Measurements from ENCODE around the gene PGR.

PGR gene

DNA sequence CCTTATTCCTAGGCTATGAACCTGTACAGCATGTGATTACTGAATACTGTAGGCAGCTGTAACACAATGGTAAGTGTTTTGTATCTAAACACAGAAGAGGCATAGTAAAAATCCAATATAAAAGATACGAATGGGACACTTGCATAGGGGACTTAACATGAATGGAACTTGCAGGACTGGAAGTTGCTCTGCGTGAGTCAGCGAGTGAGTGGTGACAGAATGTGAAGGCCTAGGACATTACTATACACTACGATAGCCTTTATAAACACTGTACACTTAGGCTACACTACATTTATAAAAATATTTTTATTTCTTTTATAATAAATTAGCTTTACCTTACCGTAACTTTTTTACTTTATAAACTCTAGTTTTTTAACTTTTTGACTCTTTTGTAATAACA, 81.1 kb downstream of the PGR start:
- no peaks in the 10 kb centered on the region for H3K36me3 ChIP-seq
- no peaks in the 10 kb centered on the region for H3K4me1 ChIP-seq
- no peaks in the 10 kb centered on the region for H3K9me3 ChIP-seq (replicated peaks in 1 of 11)
- no peak overlapping the region for H3K4me2 ChIP-seq
- H4K20me1 ChIP-seq: no peaks in the 10 kb centered on the region
- no peak for TF ChIP-seq Cebpa-rat (IDR thresholded peaks at IDR 0.05)
- no peak overlapping the region for H3K9ac ChIP-seq
- no peak overlapping the region for H3K27ac ChIP-seq
- no peaks in the 10 kb centered on the region for H3K27me3 ChIP-seq
- no peak overlapping the region for H3K4me3 ChIP-seq

DNA sequence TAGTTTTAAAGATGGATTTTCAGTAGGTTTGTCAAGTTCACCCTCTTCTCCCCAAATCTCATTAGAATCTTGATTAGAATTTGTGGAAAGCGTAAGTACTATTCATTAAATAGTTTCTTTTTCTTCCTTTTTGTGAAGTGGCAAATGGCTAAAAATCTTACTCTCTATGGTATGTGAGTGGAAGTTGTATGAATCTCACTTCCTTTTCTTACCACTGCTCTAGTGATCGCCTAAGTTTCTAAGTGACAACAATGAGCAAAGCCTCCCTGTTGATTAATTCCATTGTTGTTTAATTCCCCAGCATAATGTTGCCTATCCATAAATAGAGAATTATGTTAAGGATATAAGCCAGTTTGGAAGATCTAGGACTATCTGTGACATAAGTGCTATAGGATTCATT, 82.7 kb downstream of the PGR start:
- Histone ChIP-seq H3K27ac (no peak overlapping the region), H3K4me2 (no peak overlapping the region), H3K27me3 (no peaks in the 10 kb centered on the region), H4K20me1 (no peaks in the 10 kb centered on the region), H3K9ac (no peak overlapping the region), H3K9me3 (replicated peaks in 1 of 11) (no peaks in the 10 kb centered on the region), H3K4me1 (no peaks in the 10 kb centered on the region), H3K4me3 (no peak overlapping the region), H3K36me3 (no peaks in the 10 kb centered on the region)
- TF ChIP-seq Cebpa-rat (IDR thresholded peaks at IDR 0.05): no peak

DNA sequence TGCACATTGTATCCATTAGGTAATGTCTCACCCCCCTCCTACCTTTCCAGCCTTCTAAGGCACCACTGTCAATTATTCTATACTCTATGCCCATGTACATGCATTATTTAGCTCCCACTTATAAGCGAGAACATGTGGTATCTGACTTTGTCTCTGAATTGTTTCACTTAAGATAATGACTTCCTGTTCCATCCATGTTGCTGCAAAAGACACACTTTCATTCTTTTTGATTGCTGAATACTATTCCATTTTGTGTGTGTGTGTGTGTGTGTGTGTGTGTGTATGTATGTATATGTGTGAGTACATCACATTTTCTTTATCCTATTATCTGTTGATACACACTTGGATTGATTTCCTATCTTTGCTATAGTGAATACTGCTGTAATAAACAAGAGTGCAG, 84.2 kb downstream of the PGR start:
- Histone ChIP-seq H3K27me3 (no peaks in the 10 kb centered on the region), H3K4me3 (no peak overlapping the region), H4K20me1 (no peaks in the 10 kb centered on the region), H3K4me2 (no peak overlapping the region), H3K36me3 (no peaks in the 10 kb centered on the region), H3K27ac (no peak overlapping the region), H3K9me3 (replicated peaks in 1 of 11) (no peaks in the 10 kb centered on the region), H3K4me1 (no peaks in the 10 kb centered on the region), H3K9ac (no peak overlapping the region)
- TF ChIP-seq Cebpa-rat (IDR thresholded peaks at IDR 0.05): no peak

DNA sequence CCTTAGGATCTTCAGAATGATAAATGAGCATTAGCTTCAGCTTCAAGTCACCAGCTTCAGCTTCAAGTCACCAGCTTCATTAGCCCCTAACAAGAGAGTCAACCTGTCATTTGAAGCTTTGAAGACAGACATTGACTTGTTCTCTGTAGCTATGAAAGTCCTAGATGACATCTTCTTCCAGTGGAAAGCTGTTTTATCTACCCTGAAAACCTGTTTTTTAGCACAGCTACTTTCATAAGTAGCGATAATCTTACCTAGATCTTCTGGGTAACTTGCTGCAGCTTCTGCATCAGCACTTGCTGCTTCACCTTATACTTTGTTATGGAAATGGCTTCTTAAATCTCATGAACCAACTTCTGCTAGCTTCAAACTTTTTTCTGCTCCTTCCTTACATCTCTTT, 85.7 kb downstream of the PGR start:
- H3K9ac ChIP-seq: no peak overlapping the region
- H4K20me1 ChIP-seq: no peaks in the 10 kb centered on the region
- H3K9me3 ChIP-seq (replicated peaks in 1 of 11): no peaks in the 10 kb centered on the region
- no peaks in the 10 kb centered on the region for H3K36me3 ChIP-seq
- H3K4me3 ChIP-seq: no peak overlapping the region
- no peaks in the 10 kb centered on the region for H3K27me3 ChIP-seq
- H3K4me2 ChIP-seq: no peak overlapping the region
- no peaks in the 10 kb centered on the region for H3K4me1 ChIP-seq
- TF ChIP-seq Cebpa-rat (IDR thresholded peaks at IDR 0.05): no peak
- no peak overlapping the region for H3K27ac ChIP-seq

DNA sequence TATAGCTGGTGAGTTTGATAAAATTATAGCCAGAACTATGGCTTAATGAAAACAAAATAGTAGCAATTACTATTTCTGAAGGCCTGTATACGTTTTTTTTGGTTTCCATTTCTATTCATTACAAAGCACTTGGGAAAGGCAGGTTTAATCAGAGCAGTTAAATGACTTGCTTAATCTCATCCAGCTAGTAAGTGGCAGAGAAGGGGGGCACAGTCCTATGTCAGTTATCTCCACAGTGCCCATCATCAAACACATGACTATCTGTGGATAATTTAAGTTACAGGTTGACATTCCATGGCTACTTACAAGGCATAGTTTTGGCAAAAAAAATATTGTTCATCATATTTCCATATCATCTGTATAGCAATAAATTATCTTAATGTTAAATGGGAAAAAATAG, 93.7 kb downstream of the PGR start:
- no peaks in the 10 kb centered on the region for H3K9me3 ChIP-seq (replicated peaks in 1 of 11)
- H3K4me3 ChIP-seq: no peak overlapping the region
- no peak overlapping the region for H3K9ac ChIP-seq
- peaks cover 0 to 12% (median 0%) of the 10 kb centered on the region in 10 experiments; a peak in 3 of 20 replicates for H3K4me1 ChIP-seq
- no peak for TF ChIP-seq Cebpa-rat (IDR thresholded peaks at IDR 0.05)
- no peak overlapping the region for H3K4me2 ChIP-seq
- H3K36me3 ChIP-seq: no peaks in the 10 kb centered on the region
- H3K27ac ChIP-seq: no peak overlapping the region
- H3K27me3 ChIP-seq: no peaks in the 10 kb centered on the region
- no peaks in the 10 kb centered on the region for H4K20me1 ChIP-seq

DNA sequence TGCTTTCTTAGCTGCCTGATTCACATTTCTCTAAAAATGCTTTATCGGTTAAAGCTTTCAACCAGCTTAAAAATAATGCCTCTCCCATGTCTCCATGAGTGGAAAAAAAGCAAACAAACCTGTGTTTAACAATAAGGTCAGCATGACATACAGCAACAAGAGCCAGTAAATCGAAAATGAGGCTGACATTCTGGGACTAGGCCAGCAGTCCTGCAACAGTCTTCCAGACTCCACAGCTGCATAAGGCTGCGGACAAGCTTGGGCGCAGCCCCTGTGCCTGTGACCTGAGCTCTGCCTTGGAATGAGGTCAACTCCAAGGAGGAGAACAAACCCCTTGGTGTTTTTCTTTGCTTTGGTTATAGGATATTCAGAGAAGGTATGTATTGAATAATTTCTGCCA, 95.5 kb downstream of the PGR start:
- Histone ChIP-seq H3K4me1 (peaks cover 0 to 13% (median 0%) of the 10 kb centered on the region in 10 experiments; a peak in 3 of 20 replicates), H3K36me3 (no peaks in the 10 kb centered on the region), H3K27ac (no peak overlapping the region), H3K9me3 (replicated peaks in 1 of 11) (no peaks in the 10 kb centered on the region), H3K9ac (no peak overlapping the region), H3K27me3 (no peaks in the 10 kb centered on the region), H3K4me2 (no peak overlapping the region), H3K4me3 (no peak overlapping the region), H4K20me1 (no peaks in the 10 kb centered on the region)
- no peak for TF ChIP-seq Cebpa-rat (IDR thresholded peaks at IDR 0.05)

DNA sequence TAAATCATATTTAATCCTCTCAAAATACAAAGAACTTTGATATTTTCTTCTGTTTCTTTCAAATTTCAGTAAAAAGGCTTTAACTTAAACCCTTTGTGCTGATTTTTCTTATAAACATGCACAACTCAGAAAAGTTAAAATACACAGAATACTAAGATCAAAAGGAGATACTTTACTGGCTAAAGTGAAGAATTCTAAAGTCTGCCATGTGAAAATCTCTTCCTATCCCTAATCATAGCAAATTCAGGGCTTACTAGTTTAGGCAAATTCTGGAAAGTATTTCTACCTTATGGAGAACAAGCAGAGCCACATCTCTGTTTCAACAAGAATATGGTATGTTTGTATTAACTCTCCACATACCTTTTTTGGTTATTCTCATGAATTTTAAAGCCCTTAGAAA, 96.6 kb downstream of the PGR start:
- Histone ChIP-seq H3K4me1 (peaks cover 0 to 13% (median 0%) of the 10 kb centered on the region in 10 experiments; a peak in 3 of 20 replicates), H4K20me1 (no peaks in the 10 kb centered on the region), H3K9ac (no peak overlapping the region), H3K4me3 (no peak overlapping the region), H3K27ac (no peak overlapping the region), H3K36me3 (no peaks in the 10 kb centered on the region), H3K9me3 (replicated peaks in 1 of 11) (no peaks in the 10 kb centered on the region), H3K27me3 (no peaks in the 10 kb centered on the region), H3K4me2 (no peak overlapping the region)
- TF ChIP-seq Cebpa-rat (IDR thresholded peaks at IDR 0.05): no peak

DNA sequence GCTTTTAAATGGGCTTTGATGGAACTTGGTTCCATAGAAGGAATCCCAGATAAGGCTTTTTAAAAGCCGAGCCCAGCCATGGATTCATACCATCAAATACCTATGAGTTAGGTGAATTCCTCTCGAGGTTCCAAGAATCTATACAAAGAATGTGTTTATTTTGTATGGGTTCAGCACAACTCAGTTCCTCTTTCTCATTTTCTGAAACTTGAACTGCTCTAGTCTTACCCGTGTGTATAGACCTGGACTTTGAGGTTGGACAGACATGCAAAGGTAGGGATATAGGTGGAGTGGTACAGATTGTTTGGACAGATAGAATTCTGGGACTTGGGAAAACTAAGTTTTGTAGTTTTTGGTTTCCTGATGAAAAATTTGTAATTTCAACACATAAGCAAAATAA, 97.9 kb downstream of the PGR start:
- Histone ChIP-seq H3K27ac (no peak overlapping the region), H3K4me2 (no peak overlapping the region), H3K4me3 (no peak overlapping the region), H3K4me1 (peaks cover 0 to 13% (median 0%) of the 10 kb centered on the region in 10 experiments; a peak in 3 of 20 replicates), H4K20me1 (no peaks in the 10 kb centered on the region), H3K9ac (no peak overlapping the region), H3K27me3 (no peaks in the 10 kb centered on the region), H3K36me3 (no peaks in the 10 kb centered on the region), H3K9me3 (replicated peaks in 1 of 11) (no peaks in the 10 kb centered on the region)
- no peak for TF ChIP-seq Cebpa-rat (IDR thresholded peaks at IDR 0.05)

DNA sequence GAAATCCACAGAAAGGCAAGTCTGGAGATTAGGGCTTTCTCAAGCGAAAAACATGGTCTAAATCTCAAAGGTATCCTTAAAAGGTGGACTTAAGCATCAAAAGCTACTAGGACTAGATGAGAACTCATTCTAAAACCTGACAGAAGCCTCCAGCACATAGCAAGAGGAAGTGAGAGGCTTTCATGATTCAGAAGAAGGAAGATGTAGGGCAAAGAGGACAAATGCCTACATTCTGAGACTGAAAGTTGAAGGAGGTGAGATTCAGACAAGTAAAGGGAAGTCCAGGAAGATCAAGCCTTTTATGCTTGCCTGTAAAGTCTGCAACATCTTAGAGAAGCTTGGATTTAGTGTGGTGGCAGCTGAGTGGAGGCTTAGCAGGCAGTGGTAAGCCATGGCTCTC, 98.9 kb downstream of the PGR start:
- no peak for TF ChIP-seq Cebpa-rat (IDR thresholded peaks at IDR 0.05)

DNA sequence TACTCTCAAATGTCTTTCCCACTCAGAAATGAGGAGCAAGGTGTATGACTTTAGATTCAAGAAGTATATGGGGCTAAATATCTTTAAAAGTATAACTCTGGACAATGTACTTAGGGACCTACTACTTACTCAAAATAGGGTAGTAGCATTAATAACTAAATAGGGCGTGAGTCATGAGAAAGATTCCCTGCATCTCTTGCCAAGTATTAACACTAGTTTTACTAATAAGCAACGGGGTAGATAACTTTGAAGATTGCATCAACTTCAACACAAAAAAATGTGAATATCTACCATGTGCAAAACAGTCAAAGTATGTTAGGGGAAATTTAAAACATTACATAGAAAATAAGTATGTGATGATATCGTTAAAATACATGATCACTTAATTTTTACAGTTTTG, 99.6 kb downstream of the PGR start:
- Histone ChIP-seq H3K4me2 (no peak overlapping the region), H3K9ac (no peak overlapping the region), H4K20me1 (no peaks in the 10 kb centered on the region), H3K9me3 (replicated peaks in 1 of 11) (no peaks in the 10 kb centered on the region), H3K27me3 (no peaks in the 10 kb centered on the region), H3K4me3 (no peak overlapping the region), H3K4me1 (peaks cover 0 to 13% (median 0%) of the 10 kb centered on the region in 10 experiments; a peak in 3 of 20 replicates), H3K36me3 (no peaks in the 10 kb centered on the region), H3K27ac (no peak overlapping the region)
- no peak for TF ChIP-seq Cebpa-rat (IDR thresholded peaks at IDR 0.05)

More for the DNA sequence above, 98.9 kb downstream of the PGR start:
- H4K20me1 ChIP-seq: no peaks in the 10 kb centered on the region
- H3K27ac ChIP-seq: no peak overlapping the region
- no peak overlapping the region for H3K9ac ChIP-seq
- H3K4me1 ChIP-seq: peaks cover 0 to 13% (median 0%) of the 10 kb centered on the region in 10 experiments; a peak in 3 of 20 replicates
- no peak overlapping the region for H3K4me3 ChIP-seq
- no peaks in the 10 kb centered on the region for H3K9me3 ChIP-seq (replicated peaks in 1 of 11)
- H3K36me3 ChIP-seq: no peaks in the 10 kb centered on the region
- no peaks in the 10 kb centered on the region for H3K27me3 ChIP-seq
- H3K4me2 ChIP-seq: no peak overlapping the region; a peak in 1 of 22 replicates
